GM12878 (cell line): Measurements from ENCODE around the gene SAP30L. TPM values are rescaled to one million over a fixed set of nuclear protein-coding genes. Genes with fewer than 3 reads are reported as not detected.

Source experiments
- ATAC-seq: fragments of 200-7000 bp; cut with Tn5 transposase; 3 replicates; pipeline ENCODE4 v1.9.1; 2020; ENCODE audit warnings: mild to moderate bottlenecking, moderate library complexity
- BruUV-seq: library from RNA; stranded (reverse); fragments of 400-500 nt; replicated peaks from 2 replicates; lab custom pipeline; 2021; lab: Mats Ljungman, UMichigan
- CTCF ChIA-PET: fragments of 300-600 bp; sonication (Branson Sonifier 250); formaldehyde crosslinking; extraction: SDS; loops from one replicate; lab custom pipeline; 2021; ENCODE audit warnings: inconsistent platforms; lab: Yijun Ruan, JAX
- POLR2A ChIA-PET: fragments of 350-600 bp; formaldehyde crosslinking; extraction: SDS; loops from one replicate; lab custom pipeline; 2021; ENCODE audit warnings: inconsistent platforms; lab: Charles Lee
- RAD21 ChIA-PET: fragments of 300-600 bp; sonication (Branson Sonifier 250); formaldehyde crosslinking; loops from one replicate; lab custom pipeline; 2023; ENCODE audit warnings: antibody characterized with exemption; ENCODE audit not compliant: unreplicated experiment; lab: Charles Lee
- SMC1A ChIA-PET: fragments of 300-600 bp; sonication (Branson Sonifier 250); formaldehyde crosslinking; loops from one replicate; lab custom pipeline; 2023; ENCODE audit not compliant: unreplicated experiment, uncharacterized antibody; lab: Charles Lee
- DNase-seq: peaks from one replicate; pipeline ENCODE4 v3.0.0-alpha.2; 2011; ENCODE audit warnings: low read depth, low spot score
- FAIRE-seq: peaks from 3 replicates; lab custom pipeline; 2011; peaks lifted over from hg19 to GRCh38; lab: Jason Lieb, UNC
- H2AFZ ChIP-seq: 2 replicates; pipeline ENCODE4 v1.6.0; 2011; ENCODE audit warnings: low read depth, low read length, control low read depth; ENCODE audit not compliant: control insufficient read depth
- H3K27ac ChIP-seq: 2 replicates; pipeline ENCODE4 v1.5.1; 2011; ENCODE audit warnings: control low read depth; ENCODE audit not compliant: control insufficient read depth, insufficient read depth
- H3K27me3 ChIP-seq, 2 experiments: replicated peaks in 1 of 2; 2 replicates each; pipeline versions ENCODE4 v1.6.0 to v1.6.1; 2011; ENCODE audit warnings: low read length in 1 of 2; ENCODE audit not compliant: control insufficient read depth in 2 of 2, insufficient read depth in 2 of 2
- H3K36me3 ChIP-seq, 2 experiments: 2 replicates each; pipeline ENCODE4 v1.5.1; 2011; ENCODE audit warnings: low read length in 1 of 2; ENCODE audit not compliant: control insufficient read depth in 2 of 2, insufficient read depth in 2 of 2
- H3K4me1 ChIP-seq: 2 replicates; pipeline ENCODE4 v1.6.1; 2011; ENCODE audit warnings: mild to moderate bottlenecking, low read length, moderate library complexity, mixed read lengths; ENCODE audit not compliant: control insufficient read depth, insufficient read depth
- H3K4me2 ChIP-seq: 2 replicates; pipeline ENCODE4 v1.6.0; 2011; ENCODE audit warnings: control low read depth; ENCODE audit not compliant: control insufficient read depth, insufficient read depth
- H3K4me3 ChIP-seq: fragments of 200-600 bp; sonication (generic); 2 replicates; pipeline ENCODE4 v1.5.1; 2016
- H3K79me2 ChIP-seq: 2 replicates; pipeline ENCODE4 v1.6.0; 2011; ENCODE audit warnings: low read length; ENCODE audit not compliant: control insufficient read depth, insufficient read depth
- H3K9ac ChIP-seq: 2 replicates; pipeline ENCODE4 v1.8.0; 2011; ENCODE audit warnings: low read length, control low read depth, mixed read lengths; ENCODE audit not compliant: control insufficient read depth, insufficient read depth
- H3K9me3 ChIP-seq: replicated peaks from 3 replicates; pipeline ENCODE4 v1.5.1; 2011; ENCODE audit warnings: mild to moderate bottlenecking, low read length; ENCODE audit not compliant: control insufficient read depth, insufficient read depth
- H4K20me1 ChIP-seq: 2 replicates; pipeline ENCODE4 v1.6.0; 2011; ENCODE audit not compliant: control insufficient read depth, insufficient read depth
- CREB1 ChIP-seq: IDR thresholded peaks from 2 replicates; pipeline ENCODE4 v1.6.1; 2012; ENCODE audit warnings: low read depth, mild to moderate bottlenecking, inconsistent platforms
- EED ChIP-seq: sonication (generic); IDR thresholded peaks from 2 replicates; pipeline ENCODE4 v1.6.1; 2016; ENCODE audit warnings: antibody characterized with exemption, low read depth
- EZH2 ChIP-seq: IDR thresholded peaks from 2 replicates; pipeline ENCODE4 v1.6.1; 2012; ENCODE audit warnings: low read depth, mild to moderate bottlenecking, control low read depth, inconsistent platforms, low read length, borderline replicate concordance; ENCODE audit not compliant: control insufficient read depth
- JUND ChIP-seq: IDR thresholded peaks from 2 replicates; pipeline ENCODE4 v1.6.1; 2012; ENCODE audit warnings: low read depth, mild to moderate bottlenecking, low read length, improper control_type of control experiment, moderate library complexity
- SMC3 ChIP-seq: IDR thresholded peaks from 2 replicates; pipeline ENCODE4 v1.6.1; 2011; ENCODE audit warnings: low read length, improper control_type of control experiment, borderline replicate concordance
- SUZ12 ChIP-seq: fragments of 200-600 bp; sonication (generic); IDR thresholded peaks from one replicate; pipeline ENCODE4 v1.6.1; 2018; ENCODE audit warnings: antibody characterized with exemption, mild to moderate bottlenecking; ENCODE audit not compliant: unreplicated experiment
- ZNF384 ChIP-seq: IDR thresholded peaks from 2 replicates; pipeline ENCODE4 v1.6.1; 2012; ENCODE audit warnings: low read depth, mild to moderate bottlenecking, low read length, improper control_type of control experiment, borderline replicate concordance
- ZZZ3 ChIP-seq: IDR thresholded peaks from 2 replicates; pipeline ENCODE4 v1.6.1; 2011; ENCODE audit warnings: low read depth; ENCODE audit not compliant: control insufficient read depth, insufficient read length
- WGBS: methylation state at CpG from one replicate; pipeline ENCODE4 v1.1.6; 2016; ENCODE audit warnings: low lambda C conversion rate; ENCODE audit not compliant: insufficient replicate concordance, insufficient coverage; ENCODE audit errors: missing lambda C conversion rate; 5-methylcytosine and 5-hydroxymethylcytosine counted together
- in situ Hi-C: fragments of 300-500 bp; cut with MboI; formaldehyde crosslinking; loops from 9 replicates; pipeline ENCODE4 v1.14.3; 2018; ENCODE audit warnings: mixed read lengths
- intact Hi-C: fragments of 100-400 bp; cut with micrococcal nuclease; formaldehyde crosslinking; loops from one replicate; pipeline ENCODE4 v1.14.2; 2022; ENCODE audit not compliant: unreplicated experiment
- polyA plus RNA-seq, 11 experiments: library from polyadenylated mRNA; depleted of rRNA in 4 of 11; unstranded in 6 of 11; stranded (reverse) in 5 of 11; fragments of >200 nt; fragmentation: Nextera tagmentation in 4 of 11; fragmentation: Illumina TruSeq in 1 of 11; extraction: Ambion mirVana in 4 of 11; extraction: Trizol in 1 of 11; gene quantifications; 1 replicate in 1 of 11; 2 replicates in 10 of 11; pipeline versions ENCODE4 v1.2.1 to v1.2.3, GENCODE V29; 2011 to 2016; ENCODE audit warnings: inconsistent platforms in 2 of 11, missing spikeins in 2 of 11, low read depth in 1 of 11
- total RNA-seq, 4 experiments: library from RNA; depleted of rRNA in 3 of 4; stranded (reverse); fragments of >200 nt in 3 of 4; fragmentation: Illumina TruSeq in 1 of 4; extraction: Trizol in 1 of 4; gene quantifications; 2 replicates each; pipeline versions ENCODE4 v1.2.1 to v1.2.3, GENCODE V29; 2013 to 2021
- TF ChIP-seq, protein P1 (sequence below): fragments of 450-650 bp; IDR thresholded peaks from 2 replicates; pipeline ENCODE4 v1.6.1; 2016; ENCODE audit warnings: mild to moderate bottlenecking, moderate library complexity, borderline replicate concordance
- TF ChIP-seq, protein P2 (sequence below): fragments of 450-650 bp; IDR thresholded peaks from 2 replicates; pipeline ENCODE4 v1.6.1; 2017; ENCODE audit warnings: antibody characterized with exemption, mild to moderate bottlenecking, moderate library complexity
- TF ChIP-seq, protein P3 (sequence below): fragments of 450-650 bp; IDR thresholded peaks from 2 replicates; pipeline ENCODE4 v1.6.1; 2016; ENCODE audit warnings: mild to moderate bottlenecking

Gene SAP30L
- total and polyA plus RNA-seq, 10 of the 15 experiments (the other 5 are each of a cell fraction or from before 2014, with no cell fraction given): 2.4 to 36.8 (median 15.7) TPM

DNA sequence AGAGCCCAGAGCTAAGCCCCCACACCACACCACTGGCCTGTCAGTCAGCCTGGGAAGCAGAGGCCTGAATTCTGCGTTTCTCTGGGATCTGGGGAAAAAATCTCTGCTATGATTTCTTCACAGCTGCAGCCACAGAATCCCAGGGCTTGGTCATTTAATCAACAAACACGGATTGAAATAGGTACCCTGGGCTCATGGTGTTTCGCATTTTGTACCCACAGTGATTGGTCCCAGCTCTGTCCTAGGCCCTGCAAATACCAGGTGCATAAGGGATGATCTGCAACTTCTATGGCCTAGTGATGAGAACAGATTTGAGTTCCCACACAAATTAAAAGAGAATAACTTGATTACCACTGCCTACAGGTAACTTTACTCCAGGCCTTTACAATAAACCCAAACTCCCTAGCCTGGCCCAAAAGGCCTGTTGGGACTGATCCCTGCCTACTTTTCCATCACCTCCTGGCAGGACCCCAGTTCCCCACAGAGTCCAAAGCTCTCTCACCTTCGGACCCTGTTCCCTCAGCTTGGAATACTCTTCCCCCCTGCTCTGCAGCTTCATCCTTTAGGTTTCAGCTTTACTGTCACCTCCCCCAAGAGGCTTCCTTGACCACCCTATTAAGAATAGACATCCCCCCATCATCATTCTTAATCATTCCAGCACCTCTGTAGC, 14.7 kb upstream of the SAP30L start:
- no peak for DNase-seq
- no peaks in the 10 kb centered on the region for H4K20me1 ChIP-seq
- no peak for ATAC-seq
- FAIRE-seq: no peak
- H3K27me3 ChIP-seq: no peaks in the 10 kb centered on the region
- ChIA-PET RAD21 (interaction anchor here (1.1 kb wide), 1 partner anchor 359 kb away, joined by 3 read pairs; no protein-coding TSS in a partner anchor), POLR2A (interaction anchor here (0.7 kb wide), 1 partner anchor 300 kb away, joined by 3 read pairs; no protein-coding TSS in a partner anchor), SMC1A (interaction anchor here (3.7 kb wide), 1 partner anchor 9 kb away, joined by 16 read pairs; no protein-coding TSS in a partner anchor), CTCF (interaction anchor here (0.7 to 2.6 kb wide), 4 partner anchors 8 to 79 kb away, joined by 4 to 11 read pairs (median 6); no protein-coding TSS in a partner anchor)
- H3K9ac ChIP-seq: no peak overlapping the region
- no peaks in the 10 kb centered on the region for H3K9me3 ChIP-seq
- no peaks in the 10 kb centered on the region; a peak in 1 of 4 replicates for H3K36me3 ChIP-seq
- H3K79me2 ChIP-seq: no peaks in the 10 kb centered on the region
- H3K27ac ChIP-seq: no peak overlapping the region
- H3K4me2 ChIP-seq: no peak overlapping the region
- in situ Hi-C loops (no loop called here), intact Hi-C loops (no loop called here)
- 96% methylated on average over 4 of the region's 4 CpGs for WGBS
- no TSS peak for BruUV-seq
- no peaks in the 10 kb centered on the region for H3K4me1 ChIP-seq
- H3K4me3 ChIP-seq: no peak overlapping the region
- no peak overlapping the region for H2AFZ ChIP-seq
- TF ChIP-seq, protein P1, sequence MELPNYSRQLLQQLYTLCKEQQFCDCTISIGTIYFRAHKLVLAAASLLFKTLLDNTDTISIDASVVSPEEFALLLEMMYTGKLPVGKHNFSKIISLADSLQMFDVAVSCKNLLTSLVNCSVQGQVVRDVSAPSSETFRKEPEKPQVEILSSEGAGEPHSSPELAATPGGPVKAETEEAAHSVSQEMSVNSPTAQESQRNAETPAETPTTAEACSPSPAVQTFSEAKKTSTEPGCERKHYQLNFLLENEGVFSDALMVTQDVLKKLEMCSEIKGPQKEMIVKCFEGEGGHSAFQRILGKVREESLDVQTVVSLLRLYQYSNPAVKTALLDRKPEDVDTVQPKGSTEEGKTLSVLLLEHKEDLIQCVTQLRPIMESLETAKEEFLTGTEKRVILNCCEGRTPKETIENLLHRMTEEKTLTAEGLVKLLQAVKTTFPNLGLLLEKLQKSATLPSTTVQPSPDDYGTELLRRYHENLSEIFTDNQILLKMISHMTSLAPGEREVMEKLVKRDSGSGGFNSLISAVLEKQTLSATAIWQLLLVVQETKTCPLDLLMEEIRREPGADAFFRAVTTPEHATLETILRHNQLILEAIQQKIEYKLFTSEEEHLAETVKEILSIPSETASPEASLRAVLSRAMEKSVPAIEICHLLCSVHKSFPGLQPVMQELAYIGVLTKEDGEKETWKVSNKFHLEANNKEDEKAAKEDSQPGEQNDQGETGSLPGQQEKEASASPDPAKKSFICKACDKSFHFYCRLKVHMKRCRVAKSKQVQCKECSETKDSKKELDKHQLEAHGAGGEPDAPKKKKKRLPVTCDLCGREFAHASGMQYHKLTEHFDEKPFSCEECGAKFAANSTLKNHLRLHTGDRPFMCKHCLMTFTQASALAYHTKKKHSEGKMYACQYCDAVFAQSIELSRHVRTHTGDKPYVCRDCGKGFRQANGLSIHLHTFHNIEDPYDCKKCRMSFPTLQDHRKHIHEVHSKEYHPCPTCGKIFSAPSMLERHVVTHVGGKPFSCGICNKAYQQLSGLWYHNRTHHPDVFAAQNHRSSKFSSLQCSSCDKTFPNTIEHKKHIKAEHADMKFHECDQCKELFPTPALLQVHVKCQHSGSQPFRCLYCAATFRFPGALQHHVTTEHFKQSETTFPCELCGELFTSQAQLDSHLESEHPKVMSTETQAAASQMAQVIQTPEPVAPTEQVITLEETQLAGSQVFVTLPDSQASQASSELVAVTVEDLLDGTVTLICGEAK: no peak
- TF ChIP-seq EZH2 (no peak), CREB1 (no peak), EED (no peak), ZZZ3 (no peak), JUND (no peak), SMC3 (no peak), ZNF384 (no peak), SUZ12 (no peak)
- TF ChIP-seq, protein P2, sequence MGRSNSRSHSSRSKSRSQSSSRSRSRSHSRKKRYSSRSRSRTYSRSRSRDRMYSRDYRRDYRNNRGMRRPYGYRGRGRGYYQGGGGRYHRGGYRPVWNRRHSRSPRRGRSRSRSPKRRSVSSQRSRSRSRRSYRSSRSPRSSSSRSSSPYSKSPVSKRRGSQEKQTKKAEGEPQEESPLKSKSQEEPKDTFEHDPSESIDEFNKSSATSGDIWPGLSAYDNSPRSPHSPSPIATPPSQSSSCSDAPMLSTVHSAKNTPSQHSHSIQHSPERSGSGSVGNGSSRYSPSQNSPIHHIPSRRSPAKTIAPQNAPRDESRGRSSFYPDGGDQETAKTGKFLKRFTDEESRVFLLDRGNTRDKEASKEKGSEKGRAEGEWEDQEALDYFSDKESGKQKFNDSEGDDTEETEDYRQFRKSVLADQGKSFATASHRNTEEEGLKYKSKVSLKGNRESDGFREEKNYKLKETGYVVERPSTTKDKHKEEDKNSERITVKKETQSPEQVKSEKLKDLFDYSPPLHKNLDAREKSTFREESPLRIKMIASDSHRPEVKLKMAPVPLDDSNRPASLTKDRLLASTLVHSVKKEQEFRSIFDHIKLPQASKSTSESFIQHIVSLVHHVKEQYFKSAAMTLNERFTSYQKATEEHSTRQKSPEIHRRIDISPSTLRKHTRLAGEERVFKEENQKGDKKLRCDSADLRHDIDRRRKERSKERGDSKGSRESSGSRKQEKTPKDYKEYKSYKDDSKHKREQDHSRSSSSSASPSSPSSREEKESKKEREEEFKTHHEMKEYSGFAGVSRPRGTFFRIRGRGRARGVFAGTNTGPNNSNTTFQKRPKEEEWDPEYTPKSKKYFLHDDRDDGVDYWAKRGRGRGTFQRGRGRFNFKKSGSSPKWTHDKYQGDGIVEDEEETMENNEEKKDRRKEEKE: no peak
- TF ChIP-seq, protein P3, sequence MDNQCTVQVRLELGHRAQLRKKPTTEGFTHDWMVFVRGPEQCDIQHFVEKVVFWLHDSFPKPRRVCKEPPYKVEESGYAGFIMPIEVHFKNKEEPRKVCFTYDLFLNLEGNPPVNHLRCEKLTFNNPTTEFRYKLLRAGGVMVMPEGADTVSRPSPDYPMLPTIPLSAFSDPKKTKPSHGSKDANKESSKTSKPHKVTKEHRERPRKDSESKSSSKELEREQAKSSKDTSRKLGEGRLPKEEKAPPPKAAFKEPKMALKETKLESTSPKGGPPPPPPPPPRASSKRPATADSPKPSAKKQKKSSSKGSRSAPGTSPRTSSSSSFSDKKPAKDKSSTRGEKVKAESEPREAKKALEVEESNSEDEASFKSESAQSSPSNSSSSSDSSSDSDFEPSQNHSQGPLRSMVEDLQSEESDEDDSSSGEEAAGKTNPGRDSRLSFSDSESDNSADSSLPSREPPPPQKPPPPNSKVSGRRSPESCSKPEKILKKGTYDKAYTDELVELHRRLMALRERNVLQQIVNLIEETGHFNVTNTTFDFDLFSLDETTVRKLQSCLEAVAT: no peak
